HL-60/S4 treated with phorbol 12-myristate 13-acetate at 8.2 ng/mL for 4 days and 3 days (cell line): Measurements from ENCODE around the gene RNF4.

Source experiments
- in situ Hi-C: fragments of 300-500 bp; cut with MboI; formaldehyde crosslinking; loops from 2 replicates; pipeline ENCODE4 v1.15.0; 2022; ENCODE audit warnings: low sequenced_read_pairs

The RNF4 gene

GRCh38 chr4:2437475-2438215, 31.3 kb upstream of the RNF4 start:
- in situ Hi-C loops, result no loop called here

GRCh38 chr4:2438822-2439718, 29.8 kb upstream of the RNF4 start:
- in situ Hi-C loops, result no loop called here

- in situ Hi-C loops, result no loop called here
Measured at GRCh38 chr4:2441393-2442174, 27.3 kb upstream of the RNF4 start.

- in situ Hi-C loops, result no loop called here
Measured at GRCh38 chr4:2442175-2442993, 26.5 kb upstream of the RNF4 start.

- in situ Hi-C loops, result no loop called here
Measured at GRCh38 chr4:2443061-2443730, 25.7 kb upstream of the RNF4 start.

GRCh38 chr4:2443956-2444740, 24.8 kb upstream of the RNF4 start:
- in situ Hi-C loops, result no loop called here

- in situ Hi-C loops, result no loop called here
Measured at GRCh38 chr4:2445130-2445529, 23.8 kb upstream of the RNF4 start.

- in situ Hi-C loops, result no loop called here
Measured at GRCh38 chr4:2445571-2445970, 23.3 kb upstream of the RNF4 start.

- in situ Hi-C loops, result no loop called here
Measured at GRCh38 chr4:2446656-2447564, 22.0 kb upstream of the RNF4 start.

GRCh38 chr4:2448589-2448988, 20.3 kb upstream of the RNF4 start:
- in situ Hi-C loops, result no loop called here

GRCh38 chr4:2449051-2449450, 19.9 kb upstream of the RNF4 start:
- in situ Hi-C loops, result no loop called here

- in situ Hi-C loops, result no loop called here
Measured at GRCh38 chr4:2449511-2450392, 19.2 kb upstream of the RNF4 start.

GRCh38 chr4:2450394-2451035, 18.4 kb upstream of the RNF4 start:
- in situ Hi-C loops, result no loop called here

GRCh38 chr4:2451036-2451520, 17.8 kb upstream of the RNF4 start:
- in situ Hi-C loops, result no loop called here

- in situ Hi-C loops, result no loop called here
Measured at GRCh38 chr4:2451821-2452785, 16.8 kb upstream of the RNF4 start.
